ENCODE data around the gene PCNA.
"Not testable (repeated sequence)": the region's sequence is repeated elsewhere in the genome, so short reads cannot be mapped to it uniquely, and the experiment has no call there.

The PCNA gene

GRCh38 chr20:5073660-5074231, 46.0 kb downstream of the PCNA start:
- Histone ChIP-seq H3K36me3 (ENCODE audit: insufficient read depth, low read length) (no peaks in the 10 kb centered on the region), H3K4me2 (ENCODE audit: low read depth, low read length, poor library complexity, severe bottlenecking) (no peak overlapping the region), H3K4me3 (ENCODE audit: low read length, poor library complexity, severe bottlenecking) (no peak overlapping the region), H3F3A (ENCODE audit: low read depth) (no peaks in the 10 kb centered on the region), H3K79me2 (ENCODE audit: insufficient read depth, low read length) (no peaks in the 10 kb centered on the region), H3K4me1 (ENCODE audit: insufficient read depth, low read length, poor library complexity, severe bottlenecking) (no peaks in the 10 kb centered on the region), H3K9me2 (replicated peaks; ENCODE audit: low read depth, low read length) (no peaks in the 10 kb centered on the region), H4K20me1 (ENCODE audit: insufficient read depth, low read length, poor library complexity, severe bottlenecking) (no peaks in the 10 kb centered on the region), H2AFZ (ENCODE audit: low read length) (no peak overlapping the region), H3K27me3 (ENCODE audit: insufficient read depth, low read length, poor library complexity, severe bottlenecking) (no peaks in the 10 kb centered on the region), H3K9ac (ENCODE audit: low read depth, low read length, poor library complexity, severe bottlenecking) (no peak overlapping the region), H3K9me3 (ENCODE audit: insufficient read depth, low read depth, low read length) (no peaks in the 10 kb centered on the region)
- no peak for TF ChIP-seq EZH2phosphoT487 (IDR thresholded peaks at IDR 0.05; ENCODE audit: borderline replicate concordance)
- TF ChIP-seq CTCF (conservative IDR thresholded peaks at IDR 0.05; ENCODE audit: low read length) = no peak

GRCh38 chr20:5072756-5073659, 46.8 kb downstream of the PCNA start:
- H3K9me2 ChIP-seq (replicated peaks; ENCODE audit: low read depth, low read length) = no peaks in the 10 kb centered on the region
- H3K9ac ChIP-seq (ENCODE audit: low read depth, low read length, poor library complexity, severe bottlenecking) = no peak overlapping the region
- H3K79me2 ChIP-seq (ENCODE audit: insufficient read depth, low read length) = no peaks in the 10 kb centered on the region
- no peak overlapping the region for H2AFZ ChIP-seq (ENCODE audit: low read length)
- no peaks in the 10 kb centered on the region for H4K20me1 ChIP-seq (ENCODE audit: insufficient read depth, low read length, poor library complexity, severe bottlenecking)
- H3K4me2 ChIP-seq (ENCODE audit: low read depth, low read length, poor library complexity, severe bottlenecking) = no peak overlapping the region
- no peaks in the 10 kb centered on the region for H3K36me3 ChIP-seq (ENCODE audit: insufficient read depth, low read length)
- TF ChIP-seq EZH2phosphoT487 (IDR thresholded peaks at IDR 0.05; ENCODE audit: borderline replicate concordance) = no peak
- no peak for TF ChIP-seq CTCF (conservative IDR thresholded peaks at IDR 0.05; ENCODE audit: low read length)
- H3F3A ChIP-seq (ENCODE audit: low read depth) = no peaks in the 10 kb centered on the region
- H3K27me3 ChIP-seq (ENCODE audit: insufficient read depth, low read length, poor library complexity, severe bottlenecking) = no peaks in the 10 kb centered on the region
- H3K4me1 ChIP-seq (ENCODE audit: insufficient read depth, low read length, poor library complexity, severe bottlenecking) = no peaks in the 10 kb centered on the region
- H3K4me3 ChIP-seq (ENCODE audit: low read length, poor library complexity, severe bottlenecking) = no peak overlapping the region
- H3K9me3 ChIP-seq (ENCODE audit: insufficient read depth, low read depth, low read length) = no peaks in the 10 kb centered on the region

GRCh38 chr20:5071942-5072341, 47.8 kb downstream of the PCNA start:
- H3K27me3 ChIP-seq (ENCODE audit: insufficient read depth, low read length, poor library complexity, severe bottlenecking); H3K9me2 ChIP-seq (replicated peaks; ENCODE audit: low read depth, low read length); H2AFZ ChIP-seq (ENCODE audit: low read length); H3K4me3 ChIP-seq (ENCODE audit: low read length, poor library complexity, severe bottlenecking); H4K20me1 ChIP-seq (ENCODE audit: insufficient read depth, low read length, poor library complexity, severe bottlenecking); H3K9ac ChIP-seq (ENCODE audit: low read depth, low read length, poor library complexity, severe bottlenecking); H3K4me1 ChIP-seq (ENCODE audit: insufficient read depth, low read length, poor library complexity, severe bottlenecking); H3F3A ChIP-seq (ENCODE audit: low read depth); H3K79me2 ChIP-seq (ENCODE audit: insufficient read depth, low read length); H3K4me2 ChIP-seq (ENCODE audit: low read depth, low read length, poor library complexity, severe bottlenecking); H3K9me3 ChIP-seq (ENCODE audit: insufficient read depth, low read depth, low read length); H3K36me3 ChIP-seq (ENCODE audit: insufficient read depth, low read length): not testable (repeated sequence)

All from Loucy (cell line).